Esophagus muscularis mucosa (tissue), 4 donors: ENCODE results near the gene PCDH15. TPM values are rescaled to one million over a fixed set of nuclear protein-coding genes. Genes with fewer than 3 reads are reported as not detected.

Experiments used
- DNase-seq: peaks from one replicate; pipeline ENCODE4 v3.0.0-alpha.2; 2017; ENCODE audit errors: extremely low spot score
- H3K27ac ChIP-seq, 4 donors: fragments of 200-600 bp; sonication (generic); replicated peaks in 1 of 4; 1 replicate in 3 of 4; 2 replicates in 1 of 4; pipeline ENCODE4 v1.5.1; 2016 to 2019; ENCODE audit warnings: mild to moderate bottlenecking in 1 of 4
- H3K27me3 ChIP-seq, 4 donors: fragments of 200-600 bp; sonication (generic); one replicate each; pipeline versions ENCODE4 v1.5.1 to v1.6.0; 2016 to 2019
- H3K36me3 ChIP-seq, 4 donors: fragments of 200-600 bp; sonication (generic); one replicate each; pipeline ENCODE4 v1.5.1; 2016 to 2019
- H3K4me1 ChIP-seq, 4 donors: fragments of 200-600 bp; sonication (generic); one replicate each; pipeline ENCODE4 v1.5.1; 2016 to 2019
- H3K4me3 ChIP-seq, 4 donors: fragments of 200-600 bp; sonication (generic); 1 replicate in 2 of 4; 2 replicates in 2 of 4; pipeline ENCODE4 v1.5.1; 2016 to 2019; ENCODE audit warnings: mild to moderate bottlenecking in 4 of 4, moderate library complexity in 1 of 4
- H3K9me3 ChIP-seq, 4 donors: fragments of 200-600 bp; sonication (generic); 1 replicate in 3 of 4; 2 replicates in 1 of 4; pipeline ENCODE4 v1.5.1; 2016 to 2019
- CTCF ChIP-seq, 3 experiments: fragments of 200-600 bp in 2 of 3; fragments of 450-650 bp in 1 of 3; sonication (generic) in 2 of 3; IDR thresholded peaks; one replicate each; pipeline ENCODE4 v1.5.1; 2017 to 2019; ENCODE audit warnings: antibody characterized with exemption in 3 of 3, mild to moderate bottlenecking in 2 of 3, moderate library complexity in 1 of 3
- EP300 ChIP-seq: sonication (generic); formaldehyde crosslinking; IDR thresholded peaks from one replicate; pipeline ENCODE4 v1.6.1; 2017; ENCODE audit warnings: antibody characterized with exemption
- POLR2A ChIP-seq: fragments of 450-650 bp; IDR thresholded peaks from one replicate; pipeline ENCODE4 v1.6.1; 2017; ENCODE audit warnings: antibody characterized with exemption, moderate library complexity, mild to moderate bottlenecking, low read depth
- POLR2AphosphoS5 ChIP-seq, 2 donors: sonication (generic); formaldehyde crosslinking; IDR thresholded peaks; one replicate each; pipeline ENCODE4 v1.6.1; 2017; ENCODE audit warnings: antibody characterized with exemption in 2 of 2
- WGBS: methylation state at CpG from one replicate; pipeline ENCODE4 v1.1.5; 2018; 5-methylcytosine and 5-hydroxymethylcytosine counted together
- intact Hi-C: fragments of 100-400 bp; cut with DNase I; formaldehyde crosslinking; loops from one replicate; pipeline ENCODE4 v1.15.1; 2023
- total RNA-seq, 4 donors: library from RNA; depleted of rRNA; stranded (reverse); fragments of >200 nt; gene quantifications; one replicate each; pipeline versions ENCODE4 v1.1.0 to v1.2.1, GENCODE V29; 2016

PCDH15 gene
- total RNA-seq, 4 donors from 2014 or later = 0.13 to 0.50 TPM; not detected in 2

GRCh38 chr10:54607983-54608382 lies 193.0 kb downstream of the PCDH15 start:
- no peaks in the 10 kb centered on the region for H3K36me3 ChIP-seq
- TF ChIP-seq CTCF (IDR thresholded peaks at IDR 0.05) (no peak), EP300 (no peak), POLR2AphosphoS5 (IDR thresholded peaks at IDR 0.05) (no peak), POLR2A (no peak)
- DNase-seq = no peak
- H3K9me3 ChIP-seq = no peaks in the 10 kb centered on the region
- no peaks in the 10 kb centered on the region for H3K4me1 ChIP-seq
- intact Hi-C loops = no loop called here
- H3K4me3 ChIP-seq = no peak overlapping the region
- H3K27me3 ChIP-seq = no peaks in the 10 kb centered on the region
- 74% methylated on average over 5 of the region's 5 CpGs for WGBS
- H3K27ac ChIP-seq = no peak overlapping the region

- Histone ChIP-seq H3K27me3 (peaks cover 0 to 5% (median 0%) of the 10 kb centered on the region in 4 donors), H3K36me3 (no peaks in the 10 kb centered on the region), H3K4me1 (no peaks in the 10 kb centered on the region), H3K9me3 (peaks cover 0 to 7% (median 0%) of the 10 kb centered on the region in 4 donors), H3K4me3 (no peak overlapping the region), H3K27ac (no peak overlapping the region)
- TF ChIP-seq POLR2AphosphoS5 (IDR thresholded peaks at IDR 0.05) (no peak), POLR2A (no peak), CTCF (IDR thresholded peaks at IDR 0.05) (no peak), EP300 (no peak)
- 95% methylated on average over 2 of the region's 3 CpGs for whole genome bisulfite sequencing
- no peak for DNase-seq
- intact Hi-C loops = no loop called here
Measured at GRCh38 chr10:54594289-54594688, 206.7 kb downstream of the PCDH15 start.

GRCh38 chr10:54587971-54588370 lies 213.1 kb downstream of the PCDH15 start:
- intact Hi-C loops = no loop called here
- no peaks in the 10 kb centered on the region for H3K9me3 ChIP-seq
- H3K4me3 ChIP-seq = no peak overlapping the region
- H3K4me1 ChIP-seq = no peaks in the 10 kb centered on the region
- 32% methylated on average over 2 of the region's 2 CpGs for WGBS
- no peak for DNase-seq
- no peaks in the 10 kb centered on the region for H3K36me3 ChIP-seq
- no peak overlapping the region for H3K27ac ChIP-seq
- TF ChIP-seq CTCF (IDR thresholded peaks at IDR 0.05) (no peak), POLR2AphosphoS5 (IDR thresholded peaks at IDR 0.05) (no peak), POLR2A (no peak), EP300 (no peak)
- H3K27me3 ChIP-seq = no peaks in the 10 kb centered on the region

- whole genome bisulfite sequencing = 65% methylated on average over 2 of the region's 2 CpGs
- H3K27ac ChIP-seq = no peak overlapping the region
- no peak for DNase-seq
- H3K9me3 ChIP-seq = no peaks in the 10 kb centered on the region
- H3K4me3 ChIP-seq = no peak overlapping the region
- H3K27me3 ChIP-seq = no peaks in the 10 kb centered on the region
- no peak for TF ChIP-seq EP300
- TF ChIP-seq POLR2A = no peak
- no peak for TF ChIP-seq CTCF (IDR thresholded peaks at IDR 0.05)
- no peak for TF ChIP-seq POLR2AphosphoS5 (IDR thresholded peaks at IDR 0.05)
- H3K36me3 ChIP-seq = no peaks in the 10 kb centered on the region
- intact Hi-C loops = no loop called here
- no peaks in the 10 kb centered on the region for H3K4me1 ChIP-seq
Measured at GRCh38 chr10:54585572-54585971, 215.5 kb downstream of the PCDH15 start.

- H3K9me3 ChIP-seq = no peaks in the 10 kb centered on the region
- no peaks in the 10 kb centered on the region for H3K4me1 ChIP-seq
- intact Hi-C loops = no loop called here
- no peak overlapping the region for H3K4me3 ChIP-seq
- no peak overlapping the region for H3K27ac ChIP-seq
- TF ChIP-seq POLR2A (no peak), POLR2AphosphoS5 (IDR thresholded peaks at IDR 0.05) (no peak), CTCF (IDR thresholded peaks at IDR 0.05) (no peak), EP300 (no peak)
- no peak for DNase-seq
- no peaks in the 10 kb centered on the region for H3K36me3 ChIP-seq
- WGBS = 93% methylated on average over 2 of the region's 2 CpGs
- H3K27me3 ChIP-seq = no peaks in the 10 kb centered on the region
Measured at GRCh38 chr10:54577682-54578081, 223.3 kb downstream of the PCDH15 start.
